ENCODE results near the gene CD22.
"Not testable (repeated sequence)": the region's sequence is repeated elsewhere in the genome, so short reads cannot be mapped to it uniquely, and the experiment has no call there.

Gene CD22

DNA sequence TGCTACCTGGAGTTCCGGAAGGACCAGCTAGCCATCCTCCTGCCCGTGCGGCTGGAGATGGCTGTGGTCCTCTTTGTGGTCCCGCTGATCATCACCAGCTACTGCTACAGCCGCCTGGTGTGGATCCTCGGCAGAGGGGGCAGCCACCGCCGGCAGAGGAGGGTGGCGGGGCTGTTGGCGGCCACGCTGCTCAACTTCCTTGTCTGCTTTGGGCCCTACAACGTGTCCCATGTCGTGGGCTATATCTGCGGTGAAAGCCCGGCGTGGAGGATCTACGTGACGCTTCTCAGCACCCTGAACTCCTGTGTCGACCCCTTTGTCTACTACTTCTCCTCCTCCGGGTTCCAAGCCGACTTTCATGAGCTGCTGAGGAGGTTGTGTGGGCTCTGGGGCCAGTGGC is 30.4 kb downstream of the CD22 start:
- DNase-seq (ENCODE audit: low spot score): not testable (repeated sequence)

DNA sequence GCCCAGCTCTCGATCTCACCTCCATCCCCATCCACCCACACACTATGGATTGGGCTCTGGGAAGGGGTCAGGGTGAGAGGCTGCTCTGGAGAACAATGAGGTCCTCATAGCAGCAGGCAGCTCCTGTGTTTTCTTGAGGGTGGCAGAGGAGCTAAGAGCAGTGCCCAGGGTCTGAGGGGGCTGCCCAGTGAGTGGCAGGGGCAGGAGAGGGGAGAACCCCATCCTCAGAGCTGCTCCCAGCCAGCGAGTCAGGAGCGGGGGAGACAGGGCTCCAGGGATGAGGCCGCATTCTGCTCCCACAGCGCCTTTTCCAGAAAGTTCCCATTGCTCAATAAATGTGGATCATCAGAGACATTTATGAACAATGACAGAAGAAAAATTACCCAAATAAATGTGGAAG is 31.1 kb downstream of the CD22 start:
- not testable (repeated sequence) for DNase-seq (ENCODE audit: low spot score)

DNA sequence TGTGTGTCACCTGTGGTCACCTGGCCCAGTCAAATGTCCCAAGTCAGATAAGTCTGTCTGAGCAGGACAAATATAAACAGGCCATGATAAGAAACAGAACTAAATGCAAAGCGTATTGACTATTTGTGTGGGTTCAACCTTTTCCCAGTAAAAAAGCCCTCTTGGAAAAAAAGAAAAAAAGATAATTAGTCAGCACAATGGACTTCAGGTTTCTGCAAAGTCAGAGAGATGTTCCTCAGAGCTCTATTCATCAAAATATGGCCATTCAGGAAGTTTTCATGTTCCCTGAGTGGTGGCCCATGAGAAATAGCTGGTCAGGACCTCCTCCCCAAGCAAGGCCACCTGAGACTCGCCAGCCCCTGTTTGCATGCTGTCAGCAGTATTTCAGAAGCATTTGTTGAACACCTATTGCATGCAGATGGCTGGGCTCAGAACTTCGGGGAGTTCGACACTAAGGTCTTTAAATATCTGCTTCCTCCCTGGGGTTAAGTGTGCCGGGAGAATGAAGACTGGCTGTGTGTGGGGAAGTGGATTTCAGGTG is 32.0 kb downstream of the CD22 start:
- no peak for DNase-seq (ENCODE audit: low spot score)

DNA sequence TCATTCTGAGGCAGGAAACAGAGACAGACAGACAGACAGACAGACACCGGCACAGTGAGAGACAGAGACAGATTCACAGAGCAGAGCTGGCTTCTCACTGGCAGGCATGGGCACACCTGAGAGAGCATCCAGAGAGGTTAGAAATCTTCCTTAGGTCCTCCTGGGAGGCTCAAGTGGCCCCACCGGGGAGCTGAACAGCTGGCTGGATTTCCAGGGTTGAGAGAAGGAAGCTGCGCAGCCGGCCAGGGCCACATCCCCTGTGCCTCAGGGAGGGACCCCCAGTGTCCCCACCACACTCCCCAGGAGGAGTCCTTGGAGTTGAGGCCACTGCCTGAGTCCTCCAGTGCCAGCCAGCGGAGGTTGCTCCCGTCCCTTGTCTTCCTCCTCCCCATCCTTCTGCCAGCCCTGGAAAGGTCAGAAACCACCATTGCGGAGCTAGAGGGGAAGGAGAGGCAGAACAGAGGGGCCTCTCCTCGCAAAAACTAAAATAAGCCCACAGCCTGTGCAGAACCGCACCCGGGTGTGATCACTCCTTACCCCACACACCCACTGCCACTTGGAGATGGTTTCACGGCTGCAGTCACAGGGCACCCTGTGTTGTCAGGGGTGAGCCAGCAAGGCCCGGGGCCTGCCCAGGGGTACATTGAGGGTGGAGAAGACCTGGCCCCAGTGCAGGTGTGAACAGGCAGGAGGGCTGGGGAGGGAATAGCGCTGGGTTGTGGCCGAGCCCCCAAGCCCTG is 33.4 kb downstream of the CD22 start:
- DNase-seq (ENCODE audit: low spot score): no peak

DNA sequence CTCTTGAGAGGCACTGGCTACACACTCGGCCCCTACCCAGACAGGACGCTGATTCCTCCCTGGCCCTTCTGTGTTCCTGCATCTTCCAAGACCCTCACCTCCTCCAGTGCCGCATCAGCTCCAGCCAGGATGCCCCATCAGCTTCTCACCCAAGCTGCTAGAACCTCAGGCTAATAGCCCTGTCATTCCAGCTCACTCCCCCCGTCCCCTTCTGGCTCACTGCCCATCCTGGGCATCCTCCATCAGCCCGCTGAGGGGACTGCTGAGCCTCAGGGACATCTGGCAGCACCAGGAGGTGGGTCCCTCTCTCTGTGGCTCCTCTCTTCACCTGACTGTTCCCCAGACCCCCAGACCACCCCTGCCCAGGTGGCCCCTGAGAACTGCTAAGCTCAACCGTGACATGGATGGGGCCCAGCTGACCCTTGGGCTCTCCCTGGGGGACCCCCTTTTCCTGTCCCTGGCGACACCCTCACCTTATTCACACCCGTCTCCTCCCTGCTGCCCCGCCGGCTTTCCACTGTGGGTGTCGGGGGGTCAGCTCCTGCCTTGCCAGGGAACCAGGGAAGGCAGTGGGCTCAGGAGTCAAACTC is 34.1 kb downstream of the CD22 start:
- DNase-seq (ENCODE audit: low spot score): no peak

DNA sequence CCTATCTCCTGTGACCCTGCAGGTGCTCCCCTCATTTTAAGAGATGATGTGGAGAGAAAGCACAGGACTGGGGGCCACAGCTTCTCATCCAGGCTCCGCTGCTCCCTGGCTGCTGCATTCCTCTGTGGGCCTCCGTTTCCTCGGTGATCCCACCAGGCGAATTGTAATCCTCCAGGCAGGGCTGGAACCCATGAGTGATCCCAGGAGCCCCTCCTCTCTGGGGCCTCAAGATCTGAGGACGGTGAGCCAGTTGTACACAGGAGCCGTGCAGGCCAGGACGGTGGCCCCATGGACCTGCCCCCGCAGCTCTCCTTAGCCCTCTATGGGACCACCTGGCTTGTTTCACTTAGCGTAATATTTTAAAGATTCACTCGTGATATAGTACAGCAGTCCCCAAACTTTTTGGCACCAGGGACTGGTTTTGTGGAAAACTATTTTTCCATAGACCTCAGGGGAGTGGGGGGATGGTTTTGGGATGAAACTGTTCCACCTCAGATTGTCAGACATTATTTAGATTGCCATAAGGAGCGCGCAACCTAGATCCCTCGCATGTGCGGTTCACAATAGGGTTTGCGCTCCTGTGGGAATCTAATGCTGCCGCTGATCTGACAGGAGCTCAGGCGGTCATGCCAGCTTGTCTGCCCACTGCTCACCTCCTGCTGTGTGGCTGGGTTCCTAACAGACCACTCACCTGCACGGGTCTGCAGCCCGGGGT is 34.9 kb downstream of the CD22 start:
- DNase-seq (ENCODE audit: low spot score): no peak

DNA sequence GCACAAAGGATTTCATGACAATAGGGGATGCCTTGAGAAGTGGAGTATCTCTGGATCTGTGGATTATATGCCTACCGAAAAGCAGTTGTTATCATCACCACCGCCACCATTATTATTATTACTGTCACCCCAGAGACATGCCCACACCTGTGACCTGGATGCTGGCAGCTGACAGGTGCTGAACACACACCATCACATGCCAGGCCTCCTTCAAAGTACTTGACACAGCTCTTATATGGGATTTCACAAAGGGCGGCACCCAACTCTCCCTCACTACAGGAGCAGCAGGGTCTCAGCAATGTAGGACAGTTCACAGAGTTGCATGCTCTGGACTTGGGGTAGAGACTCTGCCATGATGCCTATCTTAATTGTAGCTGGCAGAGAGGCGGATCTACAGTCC is 36.3 kb downstream of the CD22 start:
- no peak for DNase-seq (ENCODE audit: low spot score)

DNA sequence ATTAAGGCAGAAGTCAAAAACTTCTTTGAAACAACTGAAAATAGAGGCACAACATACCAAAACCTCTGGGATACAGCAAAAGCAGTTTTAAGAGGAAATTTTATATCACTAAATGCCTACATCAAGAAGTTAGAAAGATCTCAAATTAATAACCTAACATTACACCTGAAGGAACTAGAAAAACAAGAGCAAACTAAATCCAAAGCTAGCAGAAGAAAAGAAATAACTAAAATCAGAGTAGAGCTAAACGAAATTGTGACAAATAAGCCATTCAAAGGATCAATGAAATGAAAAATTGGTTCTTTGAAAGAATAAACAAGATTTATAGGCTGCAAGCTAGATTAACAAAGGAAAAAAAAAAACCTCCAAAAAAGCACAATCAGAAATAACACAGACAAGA is 39.4 kb downstream of the CD22 start:
- DNase-seq (ENCODE audit: low spot score): no peak

DNA sequence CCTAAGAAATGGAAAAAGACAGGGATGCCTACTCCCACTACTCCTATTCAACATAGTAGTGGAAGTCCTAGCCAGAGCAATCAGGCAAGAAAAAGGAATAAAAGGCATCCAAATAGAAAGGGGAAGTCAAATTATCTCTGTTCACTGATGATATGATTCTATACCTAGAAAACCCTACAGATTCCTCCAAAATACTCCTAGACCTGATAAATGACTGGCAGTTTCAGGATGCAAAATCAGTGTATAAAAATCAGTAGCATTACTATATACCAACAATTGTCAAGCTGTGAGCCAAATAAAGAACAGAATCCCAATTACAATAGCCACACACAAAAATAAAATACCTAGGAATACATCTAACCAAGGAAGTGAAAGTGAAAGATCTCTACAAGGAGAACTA is 40.5 kb downstream of the CD22 start:
- no peak for DNase-seq (ENCODE audit: low spot score)

DNA sequence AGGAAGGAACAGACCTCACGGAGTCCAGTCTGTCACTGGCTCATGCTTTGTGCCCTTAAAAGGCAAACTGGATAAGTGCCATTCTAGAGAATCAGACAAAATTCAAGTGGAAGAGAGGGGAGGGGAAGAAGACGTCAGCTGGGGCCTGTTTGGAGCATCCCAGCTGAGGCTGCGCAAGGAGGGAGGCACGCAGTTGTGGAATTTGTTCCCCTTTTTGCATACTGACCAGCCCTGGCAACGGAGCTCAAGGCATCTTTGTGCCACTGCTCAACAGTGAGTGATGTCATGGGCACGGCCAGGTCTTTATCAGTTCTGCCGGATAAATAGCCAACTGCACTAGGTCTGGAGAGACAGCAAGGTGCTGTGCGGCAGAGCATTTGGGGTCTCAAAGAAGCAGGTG is 41.7 kb downstream of the CD22 start, which contains the start of gene GPR42:
Gene GPR42, plus strand, starts transcription at position 347 of the 400 bp plus-strand sequence. CDS start 292 bp downstream, outside the sequence.
- DNase-seq (ENCODE audit: low spot score): no peak

DNA sequence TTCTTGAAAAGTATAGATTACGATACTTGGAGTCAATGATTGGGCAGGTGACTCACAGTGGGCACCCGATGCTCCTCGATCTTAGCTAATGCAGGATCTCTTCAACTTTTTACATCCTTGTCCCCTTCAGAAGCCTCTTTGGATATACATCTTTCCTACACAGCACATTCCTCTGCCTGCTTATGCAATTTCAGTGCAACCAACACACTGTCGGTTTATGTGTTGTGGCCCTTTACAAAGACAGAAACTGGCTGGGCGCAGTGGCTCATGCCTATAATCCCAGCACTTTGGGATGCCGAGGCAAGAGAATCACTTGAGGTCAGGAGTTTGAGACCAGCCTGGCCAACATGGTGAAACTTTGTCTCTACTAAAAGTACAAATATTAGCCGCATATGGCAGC is 44.5 kb downstream of the CD22 start:
- no peak for DNase-seq (ENCODE audit: low spot score)

DNA sequence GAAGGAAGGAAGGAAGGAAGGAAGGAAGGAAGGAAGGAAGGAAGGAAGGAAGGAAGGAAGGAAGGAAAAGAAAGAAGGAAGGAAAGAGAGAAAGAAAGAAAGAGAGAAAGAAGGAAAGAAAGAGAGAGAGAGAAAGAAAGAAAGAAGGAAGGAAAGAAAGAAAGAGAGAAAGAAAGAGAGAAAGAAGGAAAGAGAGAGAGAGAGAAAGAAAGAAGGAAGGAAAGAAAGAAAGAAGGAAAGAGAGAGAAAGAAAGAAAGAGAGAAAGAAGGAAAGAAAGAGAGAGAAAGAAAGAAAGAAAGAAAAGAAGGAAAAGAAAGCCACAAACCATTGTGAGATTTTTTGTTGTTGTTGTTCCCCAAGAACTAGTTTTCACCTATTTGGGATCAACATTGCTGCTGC is 45.0 kb downstream of the CD22 start:
- DNase-seq (ENCODE audit: low spot score): not testable (repeated sequence)

DNA sequence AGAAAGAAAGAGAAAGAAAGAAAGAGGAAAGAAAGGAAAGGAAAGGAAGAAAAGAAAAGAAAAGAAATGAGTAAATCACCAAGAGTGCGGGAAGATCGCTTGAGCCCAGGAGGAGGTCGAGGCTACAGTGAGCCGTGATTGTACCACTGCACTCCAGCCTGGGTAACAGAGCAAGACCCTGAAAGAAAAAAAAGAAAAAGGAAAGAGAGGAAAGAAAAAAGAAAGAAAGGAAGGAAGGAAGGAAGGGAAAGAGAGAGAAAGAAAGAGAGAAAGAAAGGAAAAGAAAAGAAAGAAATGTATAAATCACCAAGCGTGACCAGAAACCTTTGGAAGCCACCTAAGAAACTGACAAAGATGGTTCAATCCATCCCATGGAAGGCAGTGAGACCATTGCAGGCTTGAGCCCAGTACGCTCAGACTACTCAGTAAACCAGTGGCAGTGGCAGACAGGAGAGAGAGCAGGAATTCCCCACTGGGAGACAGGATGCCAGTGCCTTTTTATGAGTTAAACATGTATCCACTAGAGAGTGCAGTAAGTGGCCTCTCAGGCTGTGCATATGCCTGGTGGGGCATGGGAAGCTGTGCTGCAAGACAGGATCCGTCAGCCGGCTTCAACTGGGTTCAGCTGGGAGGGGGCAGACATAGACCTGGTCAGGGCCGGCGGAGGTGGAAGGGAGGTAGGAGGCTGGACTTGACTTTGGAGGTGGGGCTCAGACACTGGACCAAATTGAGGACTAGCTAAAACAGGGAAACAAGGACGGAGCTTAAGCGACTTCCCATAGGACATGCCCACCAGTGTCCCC is 46.7 kb downstream of the CD22 start:
- DNase-seq (ENCODE audit: low spot score): no peak

DNA sequence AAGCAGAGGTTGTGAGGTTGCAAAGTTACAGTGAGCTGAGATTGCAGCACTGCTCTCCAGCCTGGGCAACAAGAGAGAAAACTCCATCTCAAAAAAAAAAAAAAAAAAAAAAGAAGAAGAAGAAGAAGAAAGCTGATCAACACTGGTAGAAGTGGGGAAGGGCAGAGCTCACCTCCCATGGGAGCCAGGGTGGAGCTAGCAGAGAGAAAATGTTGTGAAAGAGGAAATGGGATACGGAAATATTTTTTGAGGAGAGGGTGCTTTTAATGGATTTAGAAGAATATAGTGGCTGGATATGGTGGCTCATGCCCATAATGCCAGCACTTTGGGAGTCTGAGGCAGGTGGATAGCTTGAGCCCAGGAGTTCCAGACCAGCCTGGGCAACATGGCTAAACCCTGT is 48.7 kb downstream of the CD22 start:
- no peak for DNase-seq (ENCODE audit: low spot score)

DNA sequence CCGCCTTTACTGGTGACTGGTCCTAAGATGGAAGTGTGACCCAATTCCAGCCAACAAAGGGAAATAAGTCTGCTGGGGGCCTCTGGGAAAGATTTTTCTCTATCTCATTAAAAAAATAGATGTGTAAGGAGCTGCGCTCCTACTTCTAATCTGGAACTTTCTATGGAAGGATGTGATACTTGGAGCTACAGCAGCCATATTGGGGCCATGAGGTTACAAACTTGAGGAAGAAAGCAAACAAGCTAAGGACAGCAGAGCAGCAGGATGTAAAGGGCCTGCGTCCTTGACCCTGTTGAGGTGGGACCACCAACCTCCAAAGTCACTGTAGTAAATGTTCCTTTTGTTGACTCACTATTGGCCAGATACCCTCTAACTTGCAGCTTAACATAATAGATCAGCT is 49.4 kb downstream of the CD22 start:
- no peak for DNase-seq (ENCODE audit: low spot score)

DNA sequence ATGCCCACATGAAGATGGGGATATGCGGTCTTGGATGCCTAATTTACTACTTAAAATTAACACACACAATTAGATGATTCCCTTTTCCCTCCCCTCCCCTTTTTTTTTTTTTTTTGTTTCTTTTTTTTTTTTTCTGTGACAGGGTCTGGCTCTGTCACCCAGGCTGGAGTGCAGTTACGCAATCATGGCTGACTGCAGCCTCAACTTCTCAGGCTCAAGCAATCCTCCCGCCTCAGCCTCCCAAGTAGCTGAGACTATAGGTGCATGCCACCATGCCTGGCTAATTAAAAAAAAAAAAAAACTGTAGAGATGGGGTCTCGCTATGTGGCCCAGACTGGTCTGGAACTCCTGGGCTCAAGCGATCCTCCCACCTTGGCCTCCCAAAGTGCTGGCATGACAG is 50.6 kb downstream of the CD22 start:
- DNase-seq (ENCODE audit: low spot score): not testable (repeated sequence)

DNA sequence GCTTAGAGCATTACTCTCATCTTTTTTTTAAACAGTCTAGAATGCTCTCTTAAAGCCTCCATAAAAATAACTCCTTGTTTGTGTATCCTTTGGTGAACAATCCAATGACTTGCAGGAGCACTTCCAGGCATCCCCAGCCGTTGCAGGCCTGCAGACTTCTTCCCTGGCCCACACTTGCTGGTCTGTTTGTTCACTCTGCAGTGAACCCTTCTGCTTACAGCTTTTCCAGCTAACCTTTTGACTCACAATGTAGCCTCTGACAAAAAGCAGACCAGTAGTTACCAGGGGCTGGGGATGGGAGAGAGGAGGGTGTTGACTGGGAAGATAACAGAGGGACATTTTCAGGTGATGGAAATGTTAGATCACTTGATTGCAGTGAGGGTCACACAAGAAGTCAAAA is 51.0 kb downstream of the CD22 start:
- DNase-seq (ENCODE audit: low spot score): no peak

DNA sequence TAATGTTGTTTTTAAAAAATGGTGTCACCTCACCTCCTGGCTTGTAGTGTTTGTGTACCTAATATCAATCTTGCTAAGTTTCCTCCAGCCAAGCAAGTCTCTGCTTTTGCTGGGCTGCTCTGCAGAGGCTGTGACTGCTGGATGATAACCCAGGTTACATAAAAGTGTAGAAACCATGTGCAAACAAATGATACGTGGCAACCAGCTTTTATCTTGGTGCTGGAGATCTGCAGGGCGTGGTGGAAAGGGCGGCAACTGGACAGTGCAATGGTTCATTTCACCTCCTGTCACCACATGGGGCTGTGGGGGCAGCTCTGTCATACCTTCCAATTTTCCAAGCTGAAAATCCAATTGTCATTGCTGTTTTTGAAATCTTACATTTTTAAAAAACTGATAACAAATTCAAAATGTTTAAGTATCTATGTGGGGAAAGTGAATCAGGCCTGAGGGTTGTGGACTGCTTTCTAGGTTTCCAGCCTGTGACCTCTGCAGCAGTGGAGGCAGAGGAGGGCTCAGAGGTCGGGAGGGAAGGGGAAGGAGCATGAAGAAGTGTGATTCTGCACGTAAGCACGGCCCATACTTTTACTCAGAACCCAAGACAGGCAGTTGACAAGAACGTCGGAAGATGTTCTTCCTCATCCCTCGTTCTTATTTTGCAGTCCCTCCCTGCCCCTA is 51.6 kb downstream of the CD22 start:
- DNase-seq (ENCODE audit: low spot score): no peak

DNA sequence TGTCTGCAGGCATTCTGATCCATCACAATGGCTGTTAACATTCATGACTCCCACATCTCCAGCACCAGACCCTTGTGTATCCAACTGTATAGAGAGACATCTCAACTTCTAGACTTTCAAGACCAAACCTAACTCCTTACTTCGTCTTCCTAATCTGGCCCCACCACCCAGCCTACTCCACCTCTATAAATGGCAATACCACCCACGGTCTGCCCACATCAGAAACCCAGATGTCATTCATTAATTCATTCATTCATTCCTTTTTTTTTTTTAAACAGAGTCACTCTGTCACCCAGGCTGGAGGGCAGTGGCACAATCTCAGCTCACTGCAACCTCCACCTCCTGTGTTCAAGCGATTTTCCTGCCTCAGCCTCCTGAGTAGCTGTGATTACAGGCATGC is 52.3 kb downstream of the CD22 start:
- DNase-seq (ENCODE audit: low spot score): no peak

DNA sequence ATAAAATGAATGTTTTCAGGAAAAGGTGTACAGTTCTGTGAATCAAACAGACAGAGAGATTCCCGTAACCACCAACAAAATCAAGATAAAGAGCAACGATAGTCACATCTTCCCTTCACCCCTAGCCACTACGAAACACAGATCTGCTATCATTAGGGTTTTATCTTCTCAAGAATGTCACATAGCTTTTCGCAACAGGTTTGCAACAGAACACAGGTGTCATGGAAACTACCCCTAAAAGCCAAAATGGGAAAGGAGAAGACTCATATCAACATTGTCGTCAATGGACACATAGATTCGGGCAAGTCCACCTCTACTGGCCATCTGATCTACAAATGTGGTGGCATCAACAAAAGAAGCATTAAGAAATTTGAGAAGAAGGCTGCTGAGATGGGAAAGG is 52.9 kb downstream of the CD22 start:
- no peak for DNase-seq (ENCODE audit: low spot score)

DNA sequence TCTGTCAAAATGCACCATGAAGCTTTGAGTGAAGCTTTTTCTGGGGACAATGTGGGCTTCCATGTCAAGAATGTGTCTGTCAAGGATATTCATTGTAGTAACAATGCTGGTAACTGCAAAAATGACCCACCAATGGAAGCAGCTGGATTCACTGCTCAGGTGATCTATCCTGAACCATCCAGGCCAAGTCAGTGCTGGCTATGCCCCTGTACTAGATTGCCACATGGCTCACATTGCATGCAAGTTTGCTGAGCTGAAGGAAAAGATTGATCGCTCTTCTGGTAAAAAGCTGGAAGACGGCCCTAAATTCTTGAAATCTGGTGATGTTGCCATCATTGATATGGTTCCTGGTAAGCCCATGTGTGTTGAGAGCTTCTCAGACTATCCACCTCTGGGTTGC is 54.5 kb downstream of the CD22 start:
- DNase-seq (ENCODE audit: low spot score): no peak

Measured in AG08395 (cell line).